Right hindlimb (tissue), 1 donor: ENCODE measurements around the gene POTEM.
"Not testable (repeated sequence)": the region's sequence is repeated elsewhere in the genome, so short reads cannot be mapped to it uniquely, and the experiment has no call there.

Source experiments
- DNase-seq: peaks from one replicate; pipeline ENCODE4 v3.0.0-alpha.2; 2018

POTEM gene

DNA sequence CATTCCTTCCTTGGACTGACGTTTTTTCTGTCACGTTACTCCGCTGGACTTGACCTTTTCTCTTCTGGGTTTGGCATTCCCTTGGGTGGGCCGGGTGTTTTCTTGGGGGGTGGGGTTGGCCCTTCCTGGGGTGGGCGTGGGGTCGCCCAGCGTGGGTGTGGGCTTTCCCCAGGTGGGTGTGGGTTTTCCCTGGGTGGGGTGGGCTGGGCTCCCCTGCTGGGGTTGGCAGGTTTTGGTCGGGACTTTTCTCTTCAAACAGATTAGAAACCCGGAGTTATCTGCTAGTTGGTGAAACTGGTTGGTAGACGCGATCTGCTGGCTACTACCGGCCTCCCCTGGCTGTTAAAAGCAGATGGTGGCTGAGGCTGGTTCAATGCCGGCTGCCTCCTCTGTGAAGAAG is at the start of gene POTEM:
POTEM (plus strand) TSS at position 301 of the 400 bp plus-strand sequence; CDS start at position 353, 52 bp downstream.
- DNase-seq = not testable (repeated sequence)

DNA sequence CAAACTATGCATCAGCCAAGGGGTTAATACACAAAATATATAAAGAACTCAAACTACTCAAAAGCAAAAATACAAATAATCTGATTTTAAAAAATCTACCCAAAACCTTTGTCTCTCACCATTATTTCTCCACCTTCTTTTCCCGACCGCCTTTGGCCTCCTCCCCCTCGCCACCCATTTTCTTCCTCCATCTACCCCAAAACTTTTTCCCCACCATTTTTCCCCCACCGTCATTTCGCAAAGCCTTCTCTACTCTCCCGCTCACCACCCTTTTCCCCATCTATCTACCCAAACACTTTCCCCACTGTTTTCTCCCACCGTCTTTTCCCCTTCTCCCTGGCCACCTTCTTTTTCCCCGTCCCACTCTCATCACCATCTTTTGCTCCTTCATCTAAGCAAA is 48.9 kb upstream of the POTEM start:
- DNase-seq = not testable (repeated sequence)

DNA sequence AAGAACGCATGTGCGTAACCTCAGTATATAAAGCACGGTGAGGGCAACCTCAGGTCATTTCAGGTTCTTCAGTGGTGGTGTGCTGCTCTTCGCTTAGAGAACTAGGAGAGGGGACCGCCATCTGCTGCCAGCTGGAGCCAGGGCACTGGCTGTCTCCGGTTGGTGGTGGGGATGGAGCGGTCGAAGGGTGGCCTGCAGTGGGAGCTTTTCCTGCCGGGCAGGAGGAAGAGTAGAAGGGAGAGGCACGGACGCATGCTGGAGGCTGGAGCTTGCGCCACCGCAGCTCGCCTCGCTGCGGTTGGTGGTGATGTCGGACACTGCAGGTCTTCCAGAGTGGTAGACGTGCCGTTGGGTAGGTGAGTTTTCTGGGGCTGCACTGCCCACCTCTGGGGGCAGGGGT is 47.2 kb upstream of the POTEM start:
- DNase-seq = not testable (repeated sequence)

DNA sequence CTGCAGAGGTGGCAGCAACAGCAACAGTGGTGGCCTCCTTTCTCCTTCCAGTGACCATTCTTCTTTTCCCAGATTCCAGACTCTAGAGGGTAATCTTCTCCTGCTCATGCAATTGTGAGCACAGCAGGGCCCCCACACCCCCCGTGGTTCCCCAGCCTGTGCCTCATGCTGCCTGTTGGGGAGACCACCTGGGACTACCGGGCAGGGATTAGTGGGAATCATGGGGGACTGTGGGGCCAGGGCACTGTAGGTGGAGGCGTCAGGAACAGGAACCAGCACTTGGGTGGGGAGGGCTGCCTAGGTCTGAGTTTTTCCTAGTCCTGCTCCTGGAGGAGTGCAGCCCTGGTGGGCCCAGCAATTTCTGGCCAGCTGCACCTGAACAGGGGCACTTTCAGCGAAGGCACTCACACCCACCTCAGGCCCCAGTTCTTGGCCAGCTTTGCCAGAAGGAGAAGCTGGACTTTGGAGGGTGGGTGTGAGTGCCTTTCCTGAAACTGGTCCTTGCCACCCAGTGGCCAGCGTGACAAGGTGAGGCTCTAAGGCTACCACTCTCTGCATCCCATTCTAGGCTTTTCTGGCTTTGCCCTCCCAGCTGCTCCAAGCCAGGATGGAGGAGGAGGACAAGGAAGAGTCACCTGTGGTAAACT is 46.1 kb upstream of the POTEM start:
- DNase-seq = not testable (repeated sequence)

DNA sequence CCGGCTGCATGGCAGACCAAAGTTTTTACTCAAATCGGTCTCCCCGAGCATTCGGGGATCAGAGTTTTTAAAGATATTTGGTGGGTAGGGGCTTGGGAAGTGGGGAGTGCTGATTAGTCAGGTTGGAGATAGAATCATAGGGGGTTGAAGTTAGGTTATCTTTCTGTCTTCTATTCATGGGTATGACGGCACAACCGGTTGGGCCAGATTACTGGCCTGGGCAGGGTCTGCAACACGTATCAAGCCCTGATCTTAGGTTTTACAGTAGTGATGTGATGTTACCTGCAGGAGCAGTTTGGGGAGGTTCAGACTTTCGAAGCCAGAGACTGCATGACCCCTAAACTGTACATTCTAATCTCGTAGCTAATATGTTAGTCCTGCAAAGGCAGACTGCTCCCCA is 30.4 kb upstream of the POTEM start:
- DNase-seq = not testable (repeated sequence)

DNA sequence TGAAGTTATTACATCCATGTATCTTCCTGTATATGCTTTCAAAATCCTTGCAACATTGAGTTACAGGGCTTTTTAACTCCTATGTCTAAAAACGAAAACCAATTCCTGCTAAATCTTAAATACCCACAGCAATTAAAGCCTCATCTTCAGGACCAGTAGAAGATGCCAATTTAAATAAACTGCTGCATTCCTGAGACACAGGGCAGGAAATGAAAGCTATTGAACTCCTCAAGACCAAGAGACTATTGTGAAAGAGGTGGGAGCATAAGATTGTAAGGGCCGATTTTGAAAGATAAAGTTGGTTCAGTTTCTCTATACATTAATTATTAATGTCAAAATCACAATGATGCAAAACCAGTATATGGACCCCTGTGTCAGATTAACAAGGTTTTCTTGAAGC is 28.5 kb upstream of the POTEM start:
- not testable (repeated sequence) for DNase-seq

DNA sequence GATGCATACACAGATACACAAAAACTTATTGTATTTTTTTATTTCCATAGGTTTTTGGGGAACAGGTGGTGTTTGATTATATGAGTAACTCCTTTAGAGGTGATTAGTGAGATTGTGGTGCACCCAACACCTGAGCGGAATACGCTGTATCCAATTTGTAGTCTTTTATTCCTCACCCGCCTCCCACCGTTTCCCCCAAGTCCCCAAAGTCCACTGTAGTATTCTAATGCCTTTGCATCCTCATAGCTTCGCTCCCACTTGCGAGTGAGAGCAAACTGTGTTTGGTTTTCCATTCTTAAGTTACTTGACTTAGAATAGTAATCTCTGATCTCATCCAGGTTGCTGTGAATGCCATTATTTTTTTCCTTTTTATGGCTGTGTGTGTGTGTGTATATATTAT is 17.3 kb upstream of the POTEM start:
- peak; percentile 2 for DNase-seq

DNA sequence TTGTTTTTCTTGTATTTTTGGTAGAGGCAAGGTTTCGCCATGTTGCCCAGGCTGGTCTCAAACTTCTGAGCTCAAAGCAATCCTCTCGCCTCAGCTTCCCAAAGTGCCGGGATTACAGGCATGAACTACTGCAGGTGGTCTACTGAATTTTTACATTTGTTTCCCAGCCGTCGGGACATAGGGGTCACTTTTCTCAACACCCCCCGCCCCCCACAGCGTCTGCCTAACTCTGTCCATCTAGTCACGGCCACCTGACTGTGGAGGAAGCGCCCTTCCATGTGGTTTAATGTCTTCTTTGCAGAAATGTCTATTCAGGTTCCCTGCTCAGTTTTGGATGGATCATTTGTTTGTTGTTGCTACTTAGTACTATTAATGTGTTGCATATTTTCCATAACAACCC is 14.1 kb upstream of the POTEM start:
- peak; percentile 3 for DNase-seq

DNA sequence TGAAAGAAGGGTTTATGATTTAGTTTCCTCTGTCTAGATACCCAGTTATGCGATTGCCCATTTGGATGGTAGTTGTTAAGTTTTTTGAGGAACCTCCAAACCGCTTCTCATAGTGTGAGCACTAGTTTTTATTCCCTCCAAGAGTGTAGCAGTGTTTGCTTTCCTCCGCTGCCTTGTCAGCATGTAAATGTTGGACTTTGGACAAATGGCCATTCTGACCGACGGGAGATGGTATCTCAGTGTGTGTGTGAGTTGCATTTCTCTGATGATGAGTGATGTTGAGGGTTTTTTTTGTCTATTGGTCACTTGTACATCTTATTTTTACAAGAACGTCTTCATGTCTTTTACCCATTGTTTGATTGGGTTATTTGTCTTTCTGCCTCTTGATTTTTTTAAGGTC is 11.4 kb upstream of the POTEM start:
- not testable (repeated sequence) for DNase-seq

DNA sequence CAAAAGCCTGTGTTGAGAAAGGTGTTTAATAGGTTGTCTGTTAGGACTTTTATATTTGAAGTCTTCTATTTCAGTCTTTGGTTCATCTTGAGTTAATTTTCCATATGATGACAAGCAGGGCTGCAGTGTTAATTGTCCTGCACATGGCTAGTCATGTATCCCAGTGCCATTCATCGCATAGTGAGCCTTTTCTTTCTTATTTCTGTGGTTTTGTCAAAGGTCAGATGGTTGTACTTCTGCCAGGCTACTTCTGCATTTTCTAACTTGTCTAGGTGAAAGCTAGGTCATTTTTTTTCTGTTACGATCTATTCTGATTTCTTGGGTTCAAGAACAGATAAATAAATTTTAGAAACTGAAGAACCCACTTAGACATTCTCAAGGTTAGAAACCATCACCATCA is 5.7 kb upstream of the POTEM start:
- DNase-seq = not testable (repeated sequence)

DNA sequence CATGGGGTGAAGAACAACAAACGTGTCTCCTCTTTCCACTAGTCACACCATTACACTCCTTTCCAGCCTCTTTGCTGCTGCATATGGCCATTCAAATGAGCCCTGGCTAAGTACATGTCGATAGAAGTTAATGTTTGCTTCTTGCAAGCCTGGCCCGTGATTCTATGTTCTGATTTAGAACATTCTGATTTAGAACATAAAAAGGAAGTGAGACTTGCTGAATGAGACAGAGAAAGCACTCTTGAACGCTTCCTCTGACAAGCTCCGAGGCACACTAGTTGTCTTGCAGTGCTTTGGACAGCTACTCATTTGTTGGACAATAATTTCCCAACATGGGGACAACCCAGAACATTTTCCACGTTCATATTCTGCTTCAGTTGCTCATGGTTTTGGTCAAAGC is 5.1 kb upstream of the POTEM start:
- DNase-seq = not testable (repeated sequence)

DNA sequence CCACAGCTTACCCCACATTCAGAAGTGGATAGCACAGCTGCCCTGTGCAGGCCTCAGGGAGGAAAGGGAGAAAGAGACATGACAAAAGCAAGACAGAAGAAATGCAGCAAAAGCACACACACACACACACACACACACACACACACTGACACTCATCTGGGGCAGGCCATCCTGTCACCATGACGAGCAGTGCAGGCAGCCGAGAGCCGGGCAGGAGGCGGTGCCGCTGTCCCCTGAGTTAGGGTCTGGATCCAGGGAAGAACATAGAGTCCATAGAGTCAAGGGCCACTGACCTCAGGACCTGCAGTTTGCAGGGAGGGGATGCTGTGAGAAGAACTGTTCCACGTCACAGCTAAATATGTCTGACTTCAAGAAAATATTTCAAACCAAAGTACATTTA is 4.0 kb upstream of the POTEM start:
- DNase-seq = not testable (repeated sequence)

DNA sequence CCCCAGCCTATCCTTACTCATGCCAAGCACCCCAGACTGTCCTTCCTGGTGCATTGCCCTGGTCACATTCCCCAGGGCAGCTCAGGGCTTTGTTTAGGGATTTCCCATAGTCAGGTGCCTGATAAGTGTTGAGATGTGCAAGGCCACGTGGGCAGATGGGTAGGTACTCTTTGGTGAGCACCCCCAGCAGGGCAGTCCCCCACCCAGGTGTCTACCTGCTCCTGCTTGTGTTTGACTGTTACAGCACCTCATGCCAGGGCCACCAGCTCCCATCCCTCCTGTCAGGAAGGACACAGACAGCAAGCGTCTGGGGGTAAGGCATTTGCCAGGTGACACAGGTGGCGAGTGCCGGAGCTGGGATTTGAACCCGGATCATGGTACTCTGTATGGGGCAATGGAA is 2.4 kb upstream of the POTEM start:
- DNase-seq = not testable (repeated sequence)

DNA sequence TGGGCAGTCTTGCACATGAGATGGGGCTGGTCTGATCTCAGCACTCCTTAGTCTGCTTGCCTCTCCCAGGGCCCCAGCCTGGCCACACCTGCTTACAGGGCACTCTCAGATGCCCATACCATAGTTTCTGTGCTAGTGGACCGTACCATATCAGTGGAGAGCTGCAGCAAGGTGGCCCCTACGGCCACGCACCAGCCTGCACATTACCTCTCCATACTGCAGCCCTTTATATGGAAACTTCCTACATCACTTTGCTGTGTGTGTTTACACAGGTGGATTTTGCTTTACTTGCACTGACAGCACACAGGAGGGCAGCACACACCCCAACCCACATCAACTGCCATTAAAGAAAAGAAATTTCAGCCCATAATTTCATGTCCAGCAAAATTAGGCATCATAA is 35.3 kb downstream of the POTEM start:
- DNase-seq = not testable (repeated sequence)

DNA sequence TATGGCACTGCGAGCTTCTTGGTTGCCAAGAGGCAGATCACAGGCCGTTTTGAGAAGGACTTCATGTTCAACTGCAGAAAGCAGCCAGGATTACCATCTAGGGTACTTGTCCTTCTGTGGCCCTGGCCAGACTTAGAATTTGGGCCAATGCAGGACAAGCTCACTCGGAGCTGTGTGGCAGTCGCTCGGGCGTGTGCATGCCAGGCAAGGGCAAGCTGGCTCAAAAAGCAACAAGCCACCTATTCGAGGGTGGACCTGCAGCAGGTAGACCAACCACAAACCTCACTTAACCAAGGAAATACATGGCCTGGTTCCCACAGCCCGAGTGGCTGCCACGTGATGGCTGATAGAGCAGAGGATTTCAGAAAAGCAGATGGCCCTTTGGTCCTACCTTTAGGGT is 39.3 kb downstream of the POTEM start:
- DNase-seq = not testable (repeated sequence)

DNA sequence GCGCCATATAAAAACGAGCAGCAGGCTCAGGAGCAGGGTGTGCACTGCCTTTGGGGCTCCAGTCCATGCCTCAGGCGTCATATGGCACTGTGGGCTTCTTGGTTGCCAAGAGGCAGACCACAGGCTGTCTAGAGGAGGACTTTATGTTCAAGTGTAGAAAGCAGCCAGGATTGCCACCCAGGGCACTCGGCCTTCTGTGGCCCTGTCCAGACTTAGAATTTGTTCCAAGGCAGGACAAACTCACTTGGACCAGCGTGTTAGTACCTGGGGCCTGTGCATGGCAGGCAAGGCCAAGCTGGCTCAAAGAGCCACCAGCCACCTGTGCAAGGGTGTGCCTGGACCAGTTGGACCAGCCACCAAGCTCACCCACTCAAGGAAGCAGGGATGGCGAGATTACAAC is 40.4 kb downstream of the POTEM start:
- not testable (repeated sequence) for DNase-seq

DNA sequence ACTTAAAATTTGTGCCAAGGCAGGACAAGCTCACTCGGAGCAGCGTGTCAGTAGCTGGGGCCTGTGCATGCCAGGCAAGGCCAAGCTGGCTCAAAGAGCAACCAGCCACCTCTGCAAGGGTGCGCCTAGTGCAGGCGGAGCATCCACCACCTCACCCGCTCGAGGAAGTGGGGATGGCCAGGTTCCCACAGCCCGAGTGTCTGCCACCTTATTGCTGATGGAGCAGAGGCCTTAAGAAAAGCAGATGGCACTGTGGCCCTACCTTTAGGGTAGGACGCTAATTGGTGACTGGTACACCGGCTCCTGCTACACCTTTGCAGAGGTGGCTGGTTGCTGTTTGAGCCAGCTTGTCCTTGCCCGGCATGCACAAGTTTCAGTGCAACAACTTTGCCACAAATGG is 43.8 kb downstream of the POTEM start:
- DNase-seq = not testable (repeated sequence)

DNA sequence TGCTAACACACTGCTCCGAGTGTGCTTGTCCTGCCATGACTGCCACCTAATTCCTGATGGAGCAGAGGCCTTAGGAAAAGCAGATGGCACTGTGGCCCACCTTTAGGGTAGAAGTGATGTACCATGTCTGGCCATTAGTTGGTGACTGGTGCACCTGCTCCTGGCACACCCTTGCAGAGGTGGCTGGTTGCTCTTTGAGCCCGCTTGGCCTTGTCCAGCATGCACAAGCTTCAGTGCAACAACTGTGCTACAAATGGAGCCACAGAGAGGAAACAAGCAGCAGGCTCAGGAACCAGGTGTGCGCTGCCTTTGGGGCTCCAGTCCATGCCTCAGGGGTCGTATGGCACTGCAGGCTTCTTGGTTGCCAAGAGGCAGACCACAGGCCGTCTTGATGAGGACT is 44.5 kb downstream of the POTEM start:
- not testable (repeated sequence) for DNase-seq

DNA sequence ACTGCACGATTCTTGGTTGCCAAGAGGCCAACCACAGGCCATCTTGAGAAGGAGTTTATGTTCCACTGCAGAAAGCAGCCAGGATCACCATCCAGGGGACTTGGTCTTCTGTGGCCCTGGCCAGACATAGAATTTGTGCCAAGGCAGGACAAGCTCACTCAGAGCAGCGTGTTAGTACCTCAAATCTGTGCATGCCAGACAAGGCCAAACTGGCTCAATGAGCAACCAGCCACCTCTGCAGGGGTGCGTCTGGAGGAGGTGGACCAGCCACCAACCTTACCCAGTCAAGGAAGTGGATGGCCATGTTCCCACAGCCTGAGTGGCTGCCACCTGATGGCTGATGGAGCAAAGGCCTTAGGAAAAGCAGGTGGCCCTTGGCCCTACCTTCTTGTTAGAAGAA is 48.0 kb downstream of the POTEM start:
- not testable (repeated sequence) for DNase-seq

DNA sequence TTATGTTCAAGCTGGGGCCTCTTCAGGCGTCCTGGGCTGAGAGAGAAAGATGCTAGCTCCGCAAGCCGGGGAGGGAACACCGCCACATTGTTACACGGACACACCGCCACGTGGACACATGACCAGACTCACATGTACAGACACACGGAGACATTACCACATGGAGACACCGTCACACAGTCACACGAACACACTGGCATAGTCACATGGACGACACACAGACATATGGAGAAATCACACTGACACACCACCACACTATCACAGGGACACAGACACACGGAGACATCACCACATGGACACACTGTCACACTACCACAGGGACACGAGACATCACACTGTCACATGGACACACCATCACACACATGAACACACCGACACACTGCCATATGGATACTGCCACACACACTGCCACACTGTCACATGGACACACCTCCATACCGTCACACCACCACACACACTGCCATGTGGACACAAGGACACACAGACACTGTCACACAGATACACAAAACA is 57.9 kb downstream of the POTEM start:
- DNase-seq = not testable (repeated sequence)

DNA sequence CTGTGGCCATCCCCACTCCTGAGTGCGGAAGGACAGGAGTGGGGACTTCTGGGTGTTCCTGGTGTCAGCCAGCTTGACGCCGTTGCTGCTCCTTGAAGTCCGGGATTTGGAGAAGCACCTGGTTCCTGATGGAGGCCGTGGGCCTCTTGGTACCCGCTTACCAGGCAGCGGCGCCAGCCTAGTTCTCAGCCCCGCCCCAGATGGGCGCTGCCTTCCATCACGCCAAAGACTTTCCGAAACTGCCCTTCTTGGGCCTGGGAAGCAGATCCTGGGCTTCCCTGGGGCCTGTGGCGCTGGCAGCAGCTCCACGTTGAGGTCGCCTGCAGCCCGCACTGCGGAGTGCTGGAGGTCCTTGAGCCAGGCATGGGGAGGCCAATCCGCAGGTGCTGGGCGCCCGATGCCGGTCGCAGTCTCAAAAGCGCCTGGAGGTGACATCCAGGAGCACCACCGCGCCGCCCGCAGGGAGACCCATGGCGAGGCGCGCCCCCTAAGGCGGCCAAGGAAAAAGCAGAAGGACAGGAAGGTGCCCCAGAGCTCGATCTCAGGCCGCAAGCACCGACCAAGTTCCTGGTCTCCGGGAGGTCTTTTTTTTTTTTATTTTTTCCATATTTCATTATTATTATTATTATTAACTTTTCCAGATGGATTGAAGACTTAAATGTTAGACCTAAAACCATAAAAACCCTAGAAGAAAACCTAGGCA is 59.6 kb downstream of the POTEM start:
- not testable (repeated sequence) for DNase-seq

DNA sequence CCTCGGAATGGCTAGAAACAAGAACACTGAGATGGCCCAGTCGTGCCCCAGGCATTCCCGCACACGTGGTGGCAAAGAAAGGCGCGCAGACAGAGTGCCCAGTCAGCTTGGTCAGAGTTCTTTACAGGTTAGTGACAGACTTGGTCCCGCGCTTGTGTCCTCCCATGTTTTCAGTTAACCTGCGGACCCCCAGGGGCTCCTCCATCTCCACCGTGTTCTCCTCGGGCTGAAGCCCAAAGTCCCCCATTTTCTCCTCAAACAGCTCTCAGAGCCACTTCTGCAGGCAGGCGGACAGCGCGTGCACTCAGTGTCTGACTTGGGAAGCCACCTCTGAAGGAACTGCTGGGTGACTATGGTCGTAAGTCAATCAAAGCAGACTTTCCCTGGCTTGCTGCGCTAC is 60.7 kb downstream of the POTEM start:
- DNase-seq = not testable (repeated sequence)

DNA sequence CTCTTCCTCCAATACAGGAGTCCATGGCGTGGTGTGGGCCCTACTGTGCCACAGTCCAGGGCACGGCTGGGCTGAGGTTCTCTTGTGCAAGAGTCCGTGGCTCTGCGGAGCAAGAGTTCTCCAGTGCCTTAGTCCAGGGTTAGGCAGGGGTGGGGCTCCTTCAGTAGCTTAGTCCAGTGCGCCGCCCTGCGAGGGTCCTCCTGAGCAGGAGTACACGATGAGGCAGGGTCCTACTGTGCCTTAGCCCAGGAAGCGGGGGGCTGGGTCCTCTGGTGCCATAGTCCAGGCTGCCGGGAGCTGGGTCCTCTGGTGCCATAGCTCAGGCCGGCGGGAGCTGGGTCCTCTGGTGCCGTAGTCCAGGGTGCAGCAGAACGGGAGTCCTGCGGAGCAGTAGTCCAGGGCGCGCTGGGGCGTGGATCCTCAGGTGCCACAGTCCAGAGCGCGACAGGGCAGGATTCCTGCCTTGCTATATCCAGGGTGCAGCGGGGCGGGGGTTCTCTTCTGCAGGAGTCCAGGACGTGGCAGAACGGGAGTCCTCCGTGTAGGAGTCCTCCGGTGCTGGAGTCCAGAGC is 69.7 kb downstream of the POTEM start:
- DNase-seq = not testable (repeated sequence)
